Midbrain (tissue), 1 donor: ENCODE results near the gene MAP2K6.

Source experiments
- DNase-seq: peaks from one replicate; lab custom pipeline; 2025; lab: John Stamatoyannopoulos, UW

The MAP2K6 gene

DNA sequence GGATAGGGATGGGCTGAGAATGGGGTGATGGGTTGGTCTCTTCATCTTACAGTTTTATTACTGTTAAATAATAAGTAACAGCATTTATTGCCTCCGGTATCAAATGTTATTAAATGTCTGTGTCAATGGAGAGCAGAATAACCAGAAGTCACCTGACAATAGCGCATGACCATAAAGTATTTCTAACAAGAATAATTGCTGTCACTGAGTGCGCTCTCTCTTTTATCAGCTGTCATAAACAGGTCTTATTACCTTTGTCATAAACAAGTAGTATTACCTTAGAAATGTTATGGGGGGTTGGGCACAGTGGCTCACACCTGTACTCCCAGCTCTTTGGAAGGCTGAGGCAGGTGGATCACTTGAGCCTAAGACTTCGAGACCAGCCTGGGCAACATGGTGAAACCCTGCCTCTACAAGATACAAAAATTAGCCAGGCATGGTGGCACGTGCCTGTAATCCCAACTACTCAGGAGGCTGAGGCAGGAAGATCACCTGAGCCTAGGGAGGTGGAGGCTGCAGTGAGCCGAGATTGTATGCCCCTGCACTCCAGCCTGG is 120.6 kb downstream of the MAP2K6 start:
- DNase-seq, result no peak

DNA sequence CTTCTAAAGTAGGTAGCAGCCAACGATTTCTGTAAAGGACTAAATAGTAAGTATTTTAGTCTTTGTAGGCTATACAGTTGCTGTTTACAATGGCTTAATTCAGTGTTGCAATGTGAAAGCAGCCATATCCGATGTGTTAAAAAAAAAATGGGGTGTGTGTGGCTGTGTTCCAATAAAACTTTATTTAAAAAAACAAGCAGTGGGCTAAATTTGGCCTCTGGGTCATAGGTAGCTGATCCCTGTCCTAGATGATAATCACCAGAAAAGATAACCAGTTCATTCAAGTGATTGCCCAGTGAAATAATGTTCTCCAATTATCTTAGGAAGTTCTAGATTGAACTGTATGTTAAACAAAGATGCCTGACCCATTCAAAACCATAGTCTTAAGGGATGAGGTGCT is 124.3 kb downstream of the MAP2K6 start:
- DNase-seq, result no peak

DNA sequence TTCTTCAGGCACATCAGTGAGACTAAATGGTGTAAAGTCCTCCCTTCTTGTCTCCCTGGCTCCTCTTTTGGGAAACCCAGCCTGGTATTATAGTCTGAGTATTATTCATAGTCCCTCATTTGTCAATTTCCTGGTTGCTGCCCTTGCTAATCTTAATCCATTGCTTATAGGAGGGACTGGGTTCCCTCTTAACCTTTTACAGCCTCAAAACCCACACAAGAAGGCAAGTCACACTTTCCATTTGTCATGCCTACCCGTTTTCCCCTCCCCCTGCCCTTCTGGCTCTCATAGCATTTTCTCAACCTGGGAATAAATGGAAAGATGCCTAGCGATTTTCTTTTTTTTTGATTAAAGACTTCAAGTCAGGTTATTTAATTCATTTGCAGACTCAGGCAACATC is 124.8 kb downstream of the MAP2K6 start:
- no peak for DNase-seq

DNA sequence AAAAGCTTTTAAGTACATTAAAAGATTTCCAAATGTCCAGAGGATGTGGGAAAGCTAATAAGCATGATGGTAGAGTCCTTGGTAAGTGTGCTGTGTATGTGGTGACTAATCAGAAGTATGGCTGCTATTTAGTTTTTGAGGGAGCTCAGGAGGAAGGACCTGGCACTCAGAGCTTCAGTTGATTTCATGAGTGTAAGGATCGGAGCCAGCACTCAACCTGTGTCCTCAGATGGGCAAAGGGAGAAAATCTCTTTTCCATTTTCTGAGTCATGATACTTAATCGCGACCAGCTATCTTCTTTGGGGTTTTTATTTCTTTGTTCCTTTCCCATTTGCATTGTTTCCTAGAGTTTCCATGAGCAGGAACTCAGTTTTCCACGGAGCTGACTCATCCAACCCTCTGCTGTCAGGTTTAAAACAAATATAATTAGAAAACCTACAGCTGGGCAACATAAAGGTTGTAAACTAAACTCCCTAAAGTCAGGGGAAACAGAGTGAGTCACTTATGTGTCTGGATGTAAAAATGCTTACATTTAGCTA is 125.4 kb downstream of the MAP2K6 start:
- no peak for DNase-seq

DNA sequence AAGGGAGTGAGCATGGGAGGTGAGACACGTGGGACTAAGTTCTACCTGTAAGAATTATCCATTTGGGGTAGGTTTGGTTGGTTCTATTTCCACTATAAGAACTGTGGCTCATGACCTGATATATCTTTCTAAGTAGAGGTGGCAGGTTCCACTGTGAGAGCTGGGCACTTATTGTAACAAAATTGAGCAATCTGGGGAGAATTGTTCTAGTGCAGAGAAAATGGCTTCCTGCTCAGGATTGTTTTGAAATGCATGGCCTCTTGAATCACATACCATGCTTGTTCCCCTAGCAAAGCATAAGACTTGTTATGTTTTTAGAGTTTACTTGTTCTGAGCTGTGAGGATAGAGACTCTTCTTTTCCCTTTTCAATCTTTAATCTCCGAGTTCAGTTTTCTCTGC is 125.9 kb downstream of the MAP2K6 start:
- no peak for DNase-seq

DNA sequence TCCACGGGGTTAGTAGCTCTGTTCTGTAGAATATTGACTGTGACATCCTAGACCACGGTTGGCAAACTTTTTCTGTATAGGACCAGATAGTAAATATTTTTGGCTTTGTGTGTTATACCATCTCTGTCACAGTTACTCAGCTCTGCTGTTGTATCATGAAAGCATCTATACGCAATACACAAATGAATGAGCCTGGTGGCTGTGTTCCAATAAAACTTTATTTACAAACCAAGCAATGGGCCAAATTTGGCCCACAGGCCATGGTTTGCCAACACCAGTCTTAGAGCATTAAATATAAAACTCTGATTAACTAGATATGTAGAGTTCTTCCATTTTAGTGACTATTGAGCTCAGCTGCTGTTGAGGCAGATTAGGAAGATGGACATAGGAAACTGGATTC is 132.7 kb downstream of the MAP2K6 start:
- no peak for DNase-seq

DNA sequence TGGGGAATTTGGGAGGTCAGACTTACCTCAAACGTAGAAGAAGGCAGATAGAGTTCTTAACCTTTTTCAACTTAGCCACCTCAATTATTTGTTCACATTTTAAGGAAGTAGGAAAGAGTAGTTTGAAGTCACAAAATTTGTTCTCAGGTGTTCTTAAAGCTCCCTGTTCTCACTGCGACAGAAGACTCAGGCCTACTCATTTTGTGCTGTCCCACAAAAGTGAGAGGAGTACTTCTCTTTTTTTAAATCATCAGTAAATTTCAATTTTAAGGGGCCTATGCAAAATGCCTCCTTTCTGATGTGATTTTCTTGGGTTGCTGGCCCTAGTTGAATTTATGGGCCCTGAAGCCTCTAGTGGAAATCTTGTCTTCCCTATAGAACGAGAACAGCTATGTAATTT is 133.4 kb downstream of the MAP2K6 start:
- no peak for DNase-seq

DNA sequence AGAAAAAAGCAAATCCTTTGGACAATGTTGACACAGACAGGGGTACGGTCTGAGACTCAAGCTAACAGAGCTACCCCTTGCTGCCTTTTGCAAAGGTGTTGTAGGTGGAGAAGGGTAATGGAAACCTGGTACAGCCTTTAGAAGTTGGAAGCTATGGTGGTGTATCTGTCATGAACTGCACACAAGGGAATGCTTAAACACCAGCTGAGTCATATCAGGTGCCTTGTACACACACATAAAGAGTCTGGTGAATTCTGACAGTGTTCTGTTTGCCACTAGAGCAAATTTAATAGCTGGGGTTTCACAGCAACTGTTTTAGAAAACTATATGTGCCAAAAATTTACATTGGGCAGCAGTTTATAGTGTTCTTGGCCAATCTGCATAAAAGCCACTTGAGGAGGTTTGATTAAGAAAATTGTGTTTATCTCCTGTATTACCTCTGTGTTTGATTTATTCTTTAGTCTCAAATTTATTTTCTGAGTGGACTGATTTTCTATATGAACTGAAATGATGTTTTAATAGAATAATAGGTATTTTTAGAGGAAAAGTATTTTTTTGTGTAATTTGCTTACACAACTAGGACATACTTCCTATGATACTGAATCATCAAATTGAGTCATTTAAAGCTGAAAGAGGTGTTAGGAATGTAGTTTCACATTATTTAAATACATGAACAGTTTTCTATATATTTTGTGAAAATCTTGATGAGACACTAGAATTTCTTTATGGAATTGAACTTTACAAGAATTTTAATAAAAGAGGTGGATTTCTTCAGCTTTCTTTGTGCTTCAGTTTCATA is 136.9 kb downstream of the MAP2K6 start:
- no peak for DNase-seq

DNA sequence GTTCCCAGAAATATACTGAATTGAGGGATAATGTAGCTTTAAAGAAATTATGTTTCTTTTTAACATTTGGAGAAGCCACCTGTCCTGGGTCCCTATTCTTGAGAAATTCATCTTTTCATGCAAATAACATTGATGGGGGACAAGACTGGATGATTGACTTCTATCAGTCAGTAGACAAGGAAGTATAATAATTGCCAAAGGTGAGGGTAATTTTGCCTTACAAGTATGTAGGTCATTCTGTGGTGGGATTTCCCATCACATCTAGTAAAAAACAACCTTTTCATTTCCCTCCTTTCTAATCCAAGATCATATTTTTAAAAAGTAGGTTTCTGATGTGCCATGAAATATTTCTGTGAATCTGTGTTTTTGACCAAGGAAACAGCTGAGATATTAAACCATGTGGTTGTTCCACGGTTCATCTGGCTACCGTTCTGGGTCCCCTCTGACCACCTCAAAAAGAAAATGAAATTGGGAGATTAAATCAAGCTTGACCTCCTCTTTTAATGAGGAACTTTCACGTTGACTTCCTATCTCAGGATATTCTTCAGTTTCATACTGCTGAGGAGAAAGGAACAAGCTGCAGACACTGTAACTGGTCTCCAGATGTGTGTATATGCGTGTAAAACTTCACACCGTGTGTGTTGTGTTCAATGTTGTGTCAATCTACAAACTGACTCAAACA is 138.6 kb downstream of the MAP2K6 start:
- no peak for DNase-seq

DNA sequence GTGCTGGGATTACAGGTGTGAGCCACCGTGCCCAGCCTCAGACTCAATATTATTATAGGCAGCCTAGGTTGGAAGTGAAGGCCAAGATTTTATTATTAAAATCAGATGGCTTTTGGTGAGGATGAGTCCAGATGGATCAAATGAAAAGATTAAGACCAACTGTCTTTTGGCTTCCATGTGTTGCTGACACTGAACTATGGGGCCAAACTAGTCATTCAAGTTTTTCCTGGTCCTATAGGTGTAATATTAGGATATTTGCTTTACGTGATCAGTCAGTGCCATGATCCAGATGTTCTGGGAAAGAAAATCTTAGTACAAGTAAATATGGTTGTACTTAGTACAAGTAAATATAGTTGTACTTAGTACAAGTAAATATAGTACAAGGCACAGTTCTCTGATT is 140.6 kb downstream of the MAP2K6 start:
- DNase-seq, result no peak

DNA sequence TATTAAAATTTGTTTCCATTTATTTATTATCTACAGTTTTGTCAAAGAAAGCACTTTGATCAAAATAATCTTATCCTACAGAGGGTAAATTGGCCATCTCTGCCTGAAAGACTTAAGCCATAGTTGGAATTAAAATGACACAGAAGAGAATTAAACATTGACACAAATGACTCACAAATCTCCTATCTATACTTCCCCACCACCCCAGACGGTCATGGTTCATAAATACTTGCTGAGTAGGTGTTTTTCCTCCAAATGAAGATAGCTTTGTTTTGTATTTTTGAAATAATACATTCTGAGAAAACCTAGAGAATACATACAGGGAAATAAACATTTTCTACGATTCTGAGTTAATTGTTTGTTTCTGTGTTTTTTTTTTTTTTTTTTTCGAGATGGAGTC is 142.8 kb downstream of the MAP2K6 start:
- no peak for DNase-seq

DNA sequence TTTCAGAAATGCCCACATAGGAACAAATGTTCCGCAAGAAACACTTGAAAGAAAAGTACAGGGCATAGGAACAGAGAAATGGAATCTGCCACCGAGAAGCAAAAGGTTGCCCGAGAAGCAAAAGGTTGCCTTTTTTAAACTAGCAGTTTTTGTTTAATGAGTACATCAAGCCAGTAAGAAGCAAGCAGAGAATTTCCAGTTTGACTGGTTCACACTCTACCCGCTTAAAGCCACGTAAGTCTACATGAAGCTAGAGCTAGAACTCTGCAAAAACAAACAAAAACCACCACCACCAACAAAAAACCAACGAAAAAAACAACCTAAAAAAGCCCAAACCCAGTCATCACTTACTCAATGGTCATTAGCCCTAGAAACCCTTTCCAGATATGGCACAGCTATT is 144.3 kb downstream of the MAP2K6 start:
- DNase-seq, result no peak

DNA sequence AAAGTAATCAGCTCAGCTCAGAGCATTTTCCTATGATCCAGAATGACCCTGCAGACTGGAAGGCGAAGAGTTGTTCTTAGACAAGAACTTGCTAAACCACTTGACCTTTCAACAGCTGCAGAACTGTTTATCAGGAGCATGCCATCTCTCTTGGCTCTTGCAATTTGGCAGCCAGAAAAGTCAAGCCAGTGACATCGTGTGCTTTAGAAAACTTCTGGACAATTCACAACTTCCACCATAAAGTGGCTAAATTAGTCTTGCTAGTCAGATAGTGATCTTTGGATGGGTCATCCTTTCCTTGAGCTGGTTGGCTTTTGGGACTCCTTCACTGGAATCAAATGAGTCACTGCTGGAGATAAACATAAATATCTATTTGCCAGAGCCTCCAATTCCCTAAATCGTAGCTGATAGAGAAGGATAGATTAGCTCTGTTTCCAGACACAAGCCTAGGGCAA is 146.5 kb downstream of the MAP2K6 start:
- no peak for DNase-seq

DNA sequence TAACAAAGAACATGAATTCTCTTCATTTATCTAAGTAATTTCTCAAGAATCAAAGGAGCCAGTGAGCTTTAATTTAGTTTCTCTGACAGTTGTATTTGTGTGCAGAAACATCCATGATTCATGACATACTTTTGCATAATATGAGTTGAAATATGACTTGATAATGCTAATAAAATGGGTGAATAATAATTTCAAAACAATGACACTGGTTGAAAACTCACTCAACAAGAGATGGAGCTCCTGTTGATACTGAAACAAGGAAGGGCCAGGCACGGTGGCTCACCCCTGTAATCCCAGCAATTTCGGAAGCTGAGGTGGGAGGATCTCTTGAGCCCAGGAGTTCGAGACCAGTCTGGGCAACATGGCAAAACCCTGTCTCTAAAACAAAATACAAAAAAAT is 147.0 kb downstream of the MAP2K6 start:
- no peak for DNase-seq

DNA sequence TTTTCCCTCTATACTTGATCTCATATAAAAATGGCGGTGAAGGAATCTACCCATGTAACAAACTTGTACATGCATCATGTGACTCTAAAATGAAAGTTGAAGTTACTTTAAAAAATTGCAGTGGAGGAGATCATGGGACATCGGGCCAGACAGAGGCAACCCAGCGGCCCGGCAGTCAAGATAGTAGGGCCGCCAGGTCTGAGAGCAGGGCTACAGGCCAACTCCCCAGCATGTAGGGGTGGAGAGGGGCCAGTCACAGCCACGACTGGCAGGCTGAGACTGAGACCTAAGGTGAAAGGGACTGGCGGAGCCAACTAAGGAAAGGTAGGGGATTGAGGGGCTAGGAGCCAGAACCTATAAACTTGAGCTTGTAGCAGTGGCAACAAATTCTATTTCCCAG is 150.9 kb downstream of the MAP2K6 start:
- DNase-seq, result no peak

DNA sequence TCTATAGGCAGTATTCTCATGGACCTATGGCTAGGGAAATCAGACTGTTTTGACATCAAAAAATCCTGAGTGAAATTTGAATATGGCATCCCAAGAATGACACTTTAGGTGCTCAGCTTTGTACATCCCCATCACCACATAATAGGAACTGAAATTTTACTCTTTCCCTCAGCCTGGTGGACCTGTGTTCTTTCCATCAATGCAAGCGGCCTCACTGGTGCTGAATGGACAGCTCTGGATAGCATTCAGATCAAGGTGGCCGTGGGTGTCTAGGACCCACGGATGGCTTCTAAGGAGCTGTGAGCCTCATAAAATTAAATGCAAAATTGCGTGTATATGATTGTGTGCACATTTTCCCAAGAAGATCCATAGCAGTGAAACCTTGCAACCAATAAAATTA is 152.6 kb downstream of the MAP2K6 start:
- DNase-seq, result no peak

DNA sequence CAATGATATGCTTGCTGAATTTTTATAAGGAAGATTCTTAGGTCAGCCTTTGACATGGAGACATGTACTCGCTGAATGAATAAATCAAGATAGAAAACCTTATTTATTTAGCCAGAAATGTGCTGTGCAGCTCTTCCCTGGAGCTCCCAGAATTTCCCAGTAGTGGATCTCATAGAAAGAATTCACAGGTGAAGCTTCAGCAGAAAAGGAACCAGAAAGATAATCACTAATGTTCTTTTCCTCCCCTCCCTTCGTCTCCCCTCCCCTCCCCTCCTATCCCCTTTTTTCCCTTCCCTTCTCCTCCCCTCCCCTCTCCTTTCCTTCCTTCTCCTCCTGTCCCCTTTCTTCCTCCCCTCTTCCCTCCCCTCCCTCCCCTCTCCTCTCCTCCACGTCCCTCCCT is 158.2 kb downstream of the MAP2K6 start:
- DNase-seq, result no peak

DNA sequence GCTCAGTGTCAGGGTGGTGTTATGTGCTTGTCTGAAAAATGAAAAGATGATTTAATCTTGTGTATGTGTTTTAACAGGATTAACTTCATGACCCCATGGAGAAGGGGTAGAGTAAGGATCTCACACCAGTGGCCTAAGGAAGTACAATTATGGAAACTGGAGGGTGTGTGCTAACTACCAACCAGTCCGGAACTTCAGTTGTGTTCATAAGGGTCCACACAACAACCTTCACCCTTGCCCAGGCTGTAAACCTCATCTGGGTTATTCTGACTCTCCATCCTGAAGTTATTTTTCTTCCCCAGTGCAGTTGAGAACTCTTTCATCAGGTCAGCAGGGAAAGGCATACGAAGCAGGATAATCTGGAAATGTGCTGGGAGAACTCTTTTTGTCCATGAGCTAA is 158.9 kb downstream of the MAP2K6 start:
- DNase-seq, result no peak

DNA sequence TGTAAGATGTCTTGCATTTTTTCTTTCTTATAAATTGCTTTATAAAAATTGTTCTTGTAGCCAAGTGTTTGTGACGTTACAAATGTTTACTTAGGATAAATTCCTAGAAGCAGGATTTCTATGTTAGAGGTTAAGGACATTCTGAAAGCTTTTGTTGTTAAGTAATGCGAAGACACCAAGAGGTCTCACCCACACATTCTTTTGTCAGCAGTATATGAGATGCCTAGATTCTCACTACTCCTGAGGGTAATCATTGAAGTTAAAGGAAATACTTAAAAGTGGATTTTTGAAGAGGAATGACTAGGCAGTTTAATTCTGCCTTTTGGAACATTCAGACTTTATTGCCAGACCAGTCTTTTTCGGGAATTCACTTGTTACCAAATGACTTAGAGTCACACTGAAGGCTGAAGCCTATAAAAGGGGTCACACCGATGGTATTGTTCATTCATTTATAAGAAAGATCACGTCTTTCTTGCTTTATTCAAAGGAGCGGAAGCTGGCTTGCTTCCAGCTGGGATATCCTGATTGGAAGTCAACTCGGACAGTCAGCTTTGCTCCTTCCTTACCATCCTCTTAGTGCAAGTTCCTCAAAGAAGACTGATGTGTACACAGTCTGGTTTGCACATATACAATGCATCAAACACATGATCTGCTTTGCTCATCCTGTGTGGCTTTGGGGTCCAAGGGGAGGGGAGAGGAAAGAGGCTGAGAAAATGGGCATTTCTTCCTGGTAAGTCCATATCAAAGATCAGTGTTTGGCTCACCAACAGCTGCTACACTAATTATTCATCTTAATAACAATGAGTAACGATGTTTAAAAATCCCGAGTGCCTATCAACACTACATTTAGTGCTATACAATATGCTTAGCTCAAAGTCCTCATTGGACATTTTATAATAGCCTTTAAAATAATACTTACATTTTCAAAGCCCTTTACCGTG is 160.0 kb downstream of the MAP2K6 start:
- no peak for DNase-seq

DNA sequence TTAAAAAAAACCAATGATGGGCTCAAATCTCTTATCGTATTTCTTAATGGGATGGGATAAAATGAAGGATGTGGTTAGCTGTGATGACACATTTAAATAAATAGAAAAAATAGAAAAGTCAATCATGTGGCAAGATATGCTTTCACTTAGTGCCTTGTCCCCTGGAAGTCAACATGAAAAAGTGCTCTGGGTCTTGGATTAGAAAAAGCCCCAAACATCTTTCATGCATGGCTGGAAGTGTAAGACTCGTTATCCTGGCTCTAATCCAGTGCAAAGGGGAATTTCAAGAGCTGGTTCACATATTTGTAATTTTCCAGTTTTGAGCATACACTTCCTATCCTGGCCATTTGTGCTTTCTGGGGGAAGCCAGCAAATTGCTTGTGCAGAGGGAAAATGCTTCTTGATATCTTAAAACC is 160.9 kb downstream of the MAP2K6 start:
- no peak for DNase-seq

DNA sequence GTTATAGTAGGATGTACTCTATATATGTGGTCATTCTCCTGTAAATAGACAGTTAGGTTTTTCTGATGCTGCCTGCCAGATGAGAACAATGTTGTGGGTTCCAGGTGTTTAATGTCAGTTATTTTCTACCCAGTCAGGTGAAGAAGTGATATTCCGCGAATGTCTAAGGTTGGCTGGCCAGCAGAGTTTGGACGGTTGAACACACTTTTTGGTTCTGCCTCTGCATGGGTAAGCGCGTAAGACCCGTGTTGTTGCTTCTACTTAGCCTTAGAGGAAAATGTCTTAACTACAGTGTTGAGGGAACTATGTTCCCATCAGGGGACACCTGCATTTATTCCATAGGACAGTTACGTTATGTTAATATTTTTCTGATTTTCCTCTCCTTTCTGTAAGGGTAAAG is 162.6 kb downstream of the MAP2K6 start:
- no peak for DNase-seq

DNA sequence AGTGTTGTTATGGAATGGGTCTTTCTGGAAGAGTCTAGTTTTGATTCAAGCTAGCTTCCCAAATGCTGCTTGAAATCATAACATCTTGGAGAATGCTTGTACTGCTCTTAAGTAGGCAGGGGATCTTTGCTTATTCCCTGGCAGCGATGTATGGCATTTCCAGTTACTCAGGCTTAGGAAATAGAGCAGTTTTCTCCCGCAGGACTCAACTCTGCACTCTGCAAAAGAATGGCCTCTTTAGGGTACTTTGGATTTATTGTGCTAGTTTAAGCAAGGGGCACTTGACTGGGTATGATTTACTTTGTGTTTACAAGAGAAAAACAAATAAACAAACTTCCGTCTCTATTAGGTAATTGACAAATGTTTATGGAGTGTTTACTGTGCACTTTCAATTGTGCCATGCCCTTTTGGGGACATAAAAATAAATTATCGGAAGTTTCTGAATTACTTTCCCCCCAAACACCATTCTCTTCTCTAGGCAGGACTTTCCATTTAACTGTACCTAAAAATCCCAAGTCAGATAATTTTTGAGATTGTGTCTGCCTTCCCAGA is 164.0 kb downstream of the MAP2K6 start:
- no peak for DNase-seq
